IMR-90 (cell line): ENCODE results near the gene SLC45A2. TPM values are rescaled to one million over a fixed set of nuclear protein-coding genes. Genes with fewer than 3 reads are reported as not detected.

Experiments
- ATAC-seq: fragments of 200-7000 bp; cut with Tn5 transposase; 2 replicates; pipeline ENCODE4 v1.9.1; 2020; ENCODE audit warnings: low read depth, mild to moderate bottlenecking, moderate library complexity
- BruUV-seq: library from RNA; stranded (reverse); fragments of 400-500 nt; replicated peaks from 2 replicates; lab custom pipeline; 2021; lab: Mats Ljungman, UMichigan
- CTCF ChIA-PET: fragments of 300-600 bp; formaldehyde crosslinking; extraction: SDS; loops from one replicate; lab custom pipeline; 2021; ENCODE audit warnings: antibody characterized with exemption; lab: Yijun Ruan, JAX
- POLR2A ChIA-PET: fragments of 300-600 bp; sonication (Branson Sonifier 250); formaldehyde crosslinking; loops from one replicate; lab custom pipeline; 2022; ENCODE audit warnings: antibody characterized with exemption; ENCODE audit not compliant: unreplicated experiment; lab: Charles Lee
- DNase-seq: peaks from one replicate; pipeline ENCODE4 v3.0.0; 2013
- H2AFZ ChIP-seq: replicated peaks from 2 replicates; pipeline ENCODE3; 2013; ENCODE audit warnings: low read length, mild to moderate bottlenecking; ENCODE audit not compliant: poor library complexity
- H2AK5ac ChIP-seq: 2 replicates; pipeline ENCODE4 v1.6.1; 2013; ENCODE audit warnings: low read depth, low read length, inconsistent platforms
- H2AK9ac ChIP-seq: replicated peaks from 2 replicates; pipeline ENCODE3; 2013; ENCODE audit warnings: mild to moderate bottlenecking, low read depth, low read length, moderate library complexity; ENCODE audit not compliant: poor library complexity
- H2BK120ac ChIP-seq: 2 replicates; pipeline ENCODE4 v1.6.1; 2013; ENCODE audit warnings: low read depth, low read length, inconsistent platforms
- H2BK15ac ChIP-seq: 3 replicates; pipeline ENCODE4 v1.6.1; 2013; ENCODE audit warnings: low read depth, low read length, inconsistent platforms
- H2BK20ac ChIP-seq: 2 replicates; pipeline ENCODE4 v1.6.1; 2013; ENCODE audit warnings: low read depth, mild to moderate bottlenecking, inconsistent platforms, low read length, moderate library complexity
- H2BK5ac ChIP-seq: 2 replicates; pipeline ENCODE4 v1.6.1; 2013; ENCODE audit warnings: mild to moderate bottlenecking, low read depth, low read length, inconsistent platforms; ENCODE audit not compliant: poor library complexity, severe bottlenecking
- H3K14ac ChIP-seq: replicated peaks from 2 replicates; pipeline ENCODE4 v1.6.1; 2013; ENCODE audit warnings: low read depth, low read length, inconsistent platforms
- H3K18ac ChIP-seq: 2 replicates; pipeline ENCODE4 v1.6.1; 2013; ENCODE audit warnings: low read depth, low read length, control low read depth
- H3K23ac ChIP-seq: 2 replicates; pipeline ENCODE4 v1.6.1; 2013; ENCODE audit warnings: low read depth, low read length, inconsistent platforms
- H3K27ac ChIP-seq: 2 replicates; pipeline ENCODE4 v1.5.1; 2013; ENCODE audit warnings: mild to moderate bottlenecking, control low read depth, low read length; ENCODE audit not compliant: insufficient read depth
- H3K27me3 ChIP-seq: 2 replicates; pipeline ENCODE4 v1.6.1; 2013; ENCODE audit warnings: low read length; ENCODE audit not compliant: control insufficient read depth, insufficient read depth
- H3K36me3 ChIP-seq: 2 replicates; pipeline ENCODE4 v1.6.1; 2013; ENCODE audit warnings: low read length, mixed read lengths; ENCODE audit not compliant: control insufficient read depth, insufficient read depth
- H3K4ac ChIP-seq: 2 replicates; pipeline ENCODE4 v1.6.1; 2013; ENCODE audit warnings: low read depth, low read length, inconsistent platforms
- H3K4me1 ChIP-seq: 2 replicates; pipeline ENCODE4 v1.6.1; 2013; ENCODE audit warnings: low read length, mixed read lengths; ENCODE audit not compliant: control insufficient read depth, insufficient read depth
- H3K4me2 ChIP-seq: 2 replicates; pipeline ENCODE4 v1.6.1; 2013; ENCODE audit warnings: low read depth, mild to moderate bottlenecking, control low read depth, low read length, moderate library complexity
- H3K4me3 ChIP-seq: 2 replicates; pipeline ENCODE4 v1.5.1; 2013; ENCODE audit warnings: low read depth, mild to moderate bottlenecking, control low read depth, low read length, moderate library complexity; ENCODE audit not compliant: insufficient read depth
- H3K56ac ChIP-seq: 2 replicates; pipeline ENCODE4 v1.6.1; 2013; ENCODE audit warnings: low read length, inconsistent platforms; ENCODE audit not compliant: insufficient read depth; ENCODE audit errors: extremely low read depth
- H3K79me1 ChIP-seq, 2 experiments: 2 replicates each; pipeline ENCODE4 v1.6.1; 2013; ENCODE audit warnings: low read length in 2 of 2, inconsistent platforms in 1 of 2, low read depth in 1 of 2
- H3K9ac ChIP-seq: 2 replicates; pipeline ENCODE4 v1.6.1; 2013; ENCODE audit warnings: low read depth, low read length, control low read depth
- H3K9me1 ChIP-seq: 2 replicates; pipeline ENCODE4 v1.6.1; 2013; ENCODE audit warnings: low read length, inconsistent platforms; ENCODE audit not compliant: insufficient read depth
- H3K9me3 ChIP-seq: 2 replicates; pipeline ENCODE4 v1.6.1; 2013; ENCODE audit warnings: low read length; ENCODE audit not compliant: control insufficient read depth, insufficient read depth
- H4K20me1 ChIP-seq: 2 replicates; pipeline ENCODE4 v1.6.1; 2013; ENCODE audit warnings: low read length, inconsistent platforms; ENCODE audit not compliant: insufficient read depth
- H4K5ac ChIP-seq: 2 replicates; pipeline ENCODE4 v1.6.1; 2013; ENCODE audit warnings: mild to moderate bottlenecking, low read depth, low read length, control low read depth
- H4K8ac ChIP-seq, 2 experiments: 2 replicates each; pipeline ENCODE4 v1.6.1; 2013; ENCODE audit warnings: low read depth in 2 of 2, low read length in 2 of 2, control low read depth in 1 of 2, inconsistent platforms in 1 of 2
- H4K91ac ChIP-seq: 2 replicates; pipeline ENCODE4 v1.6.1; 2013; ENCODE audit warnings: low read depth, low read length, inconsistent platforms; ENCODE audit not compliant: insufficient read depth
- CHD1 ChIP-seq: IDR thresholded peaks from 2 replicates; pipeline ENCODE4 v1.6.1; 2012; ENCODE audit warnings: low read depth, low read length, improper control_type of control experiment
- NFE2L2 ChIP-seq: fragments of 150-350 bp; IDR thresholded peaks from 2 replicates; pipeline ENCODE4 v1.6.1; 2016; ENCODE audit warnings: low read depth, mild to moderate bottlenecking, low read length
- POLR2A ChIP-seq: IDR thresholded peaks from 2 replicates; pipeline ENCODE4 v1.6.1; 2012; ENCODE audit warnings: mild to moderate bottlenecking, low read depth, low read length
- WGBS, 2 experiments: methylation state at CpG; one replicate each; pipeline versions ENCODE4 v1.1.5 to v1.1.7; 2013; ENCODE audit warnings: missing lambda C conversion rate in 2 of 2; ENCODE audit not compliant: insufficient read length in 1 of 2; ENCODE audit errors: extremely low coverage in 2 of 2; 5-methylcytosine and 5-hydroxymethylcytosine counted together
- dilution Hi-C: fragments of 300-500 bp; cut with HindIII; formaldehyde crosslinking; loops from one replicate; pipeline ENCODE4 v1.14.3; 2018; ENCODE audit warnings: low sequenced_read_pairs; ENCODE audit not compliant: unreplicated experiment
- in situ Hi-C: fragments of 300-500 bp; cut with MboI; formaldehyde crosslinking; loops from 3 replicates; pipeline ENCODE4 v1.14.3; 2019; ENCODE audit warnings: low sequenced_read_pairs, inconsistent platforms, mixed read lengths
- intact Hi-C: fragments of 100-400 bp; cut with micrococcal nuclease; formaldehyde crosslinking; loops from 2 replicates; pipeline ENCODE4 v1.10.0; 2022
- polyA plus RNA-seq, 3 experiments: library from polyadenylated mRNA; depleted of rRNA; stranded (reverse); fragments of >200 nt; gene quantifications; 2 replicates each; pipeline ENCODE4 v1.2.3, GENCODE V29; 2012; ENCODE audit warnings: low replicate concordance in 1 of 3
- total RNA-seq: library from RNA; depleted of rRNA; stranded (reverse); fragments of >200 nt; gene quantifications from 2 replicates; pipeline ENCODE4 v1.2.3, GENCODE V29; 2012

The SLC45A2 gene
- total and polyA plus RNA-seq, 2 of the 4 experiments (the other 2 are of a cell fraction) = 0.07 TPM; not detected in 1

DNA sequence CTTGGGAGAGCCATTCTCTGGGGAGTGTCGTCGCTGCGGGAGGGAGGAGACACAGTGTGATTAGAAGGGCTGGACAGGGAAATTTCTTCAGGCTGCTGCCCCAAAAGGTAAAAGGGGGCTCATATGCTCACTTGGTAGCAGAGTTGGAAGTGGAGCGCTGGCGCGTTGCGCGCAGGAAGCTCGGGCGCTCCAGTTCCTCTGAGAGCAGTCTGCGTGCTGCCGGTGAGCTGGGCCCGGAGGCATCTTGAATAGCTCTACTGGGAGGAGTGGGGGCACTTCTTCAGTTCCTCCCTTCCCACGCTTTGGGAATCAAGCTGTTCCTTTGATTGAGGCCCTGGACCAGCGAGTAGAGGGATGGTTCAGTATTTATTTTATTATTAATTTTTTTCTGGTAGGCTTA, 45.6 kb downstream of the SLC45A2 start:
- Histone ChIP-seq H2BK15ac (no peak overlapping the region), H4K91ac (no peak overlapping the region), H3K9me1 (no peaks in the 10 kb centered on the region), H3K4me2 (no peak overlapping the region), H2BK5ac (no peak overlapping the region), H3K79me1 (no peaks in the 10 kb centered on the region), H3K27me3 (peaks cover 67% of the 10 kb centered on the region), H3K4me3 (no peak overlapping the region), H4K20me1 (no peaks in the 10 kb centered on the region; the same call in 1 of the 2 replicates), H3K23ac (no peak overlapping the region), H3K36me3 (no peaks in the 10 kb centered on the region), H3K9ac (no peak overlapping the region), H3K18ac (no peak overlapping the region), H3K9me3 (peaks cover 5% of the 10 kb centered on the region; the same call in 1 of the 2 replicates), H3K27ac (no peak overlapping the region), H2AFZ (no peak overlapping the region), H2AK9ac (no peak overlapping the region), H3K14ac (no peak overlapping the region), H2AK5ac (no peak overlapping the region), H4K5ac (no peak overlapping the region), H2BK120ac (no peak overlapping the region), H4K8ac (no peak overlapping the region), H3K4me1 (no peaks in the 10 kb centered on the region), H3K4ac (no peak overlapping the region), H2BK20ac (no peak overlapping the region), H3K56ac (no peak overlapping the region)
- intact Hi-C loops (loop anchor here (10.0 kb wide), 1 partner anchor 324 kb away; no protein-coding TSS in a partner anchor), dilution Hi-C loops (no loop called here), in situ Hi-C loops (no loop called here)
- WGBS, 2 experiments = 20% methylated on average over 6 of the region's 15 CpGs; no CpG with 5 or more reads in 1 of the 2 experiments
- ATAC-seq (no peak), DNase-seq (no peak)
- ChIA-PET POLR2A (no interaction called here), CTCF (no interaction called here)
- no TSS peak for BruUV-seq
- TF ChIP-seq CHD1 = no peak
- TF ChIP-seq POLR2A = no peak
- TF ChIP-seq NFE2L2 = no peak
